HG03045 (cell line): ENCODE results near the gene TEK.
"Not testable (repeated sequence)": the region's sequence is repeated elsewhere in the genome, so short reads cannot be mapped to it uniquely, and the experiment has no call there.

Experiments used
- ATAC-seq: cut with Tn5 transposase; IDR thresholded peaks from one replicate; pipeline ENCODE4 v1.9.1; 2021; ENCODE audit warnings: mild to moderate bottlenecking, moderate library complexity; ENCODE audit not compliant: unreplicated experiment

Gene TEK

GRCh38 chr9:27108981-27109541, at the start of gene TEK:
Gene TEK (plus strand): TSS chr9:27109225. CDS start chr9:27109591, 366 bp downstream.
- ATAC-seq, result no peak

DNA sequence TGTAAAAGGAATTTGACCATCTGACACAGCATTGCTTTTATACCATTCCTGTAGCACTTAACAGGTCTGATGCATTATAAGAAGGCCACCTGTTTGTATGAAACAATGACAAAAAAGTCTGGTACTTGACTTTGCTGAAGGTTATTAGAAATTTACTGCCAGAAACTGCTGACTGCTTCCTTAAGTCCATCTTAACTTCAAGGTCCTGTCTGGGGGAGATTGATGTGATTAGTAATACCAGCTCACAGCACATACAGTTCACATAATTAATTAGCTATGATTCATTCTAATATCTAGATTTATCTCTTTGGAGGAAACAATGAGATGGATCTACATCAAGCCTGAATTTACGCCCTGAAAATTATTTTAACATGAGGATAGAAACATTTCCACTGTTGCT, 49.6 kb upstream of the TEK start:
- ATAC-seq, result no peak

DNA sequence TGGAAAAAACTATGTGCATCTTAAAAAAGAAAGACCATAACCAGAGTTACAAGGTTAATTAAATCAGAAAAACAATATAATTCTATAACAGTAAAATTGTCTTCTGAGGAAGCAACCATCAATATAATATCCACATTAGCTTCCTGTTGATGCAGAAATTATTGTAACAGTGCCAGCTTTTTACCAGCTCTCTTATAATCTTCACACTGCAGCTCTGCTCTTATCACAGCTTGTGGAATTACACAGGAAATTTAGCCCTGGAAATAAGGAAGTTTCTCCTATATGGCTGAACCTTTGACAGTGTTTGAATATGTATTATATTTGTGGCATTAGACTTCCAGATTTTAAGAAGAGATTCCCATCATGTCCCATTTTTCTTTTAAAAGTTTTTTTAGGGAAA, 49.1 kb upstream of the TEK start:
- ATAC-seq, result no peak

DNA sequence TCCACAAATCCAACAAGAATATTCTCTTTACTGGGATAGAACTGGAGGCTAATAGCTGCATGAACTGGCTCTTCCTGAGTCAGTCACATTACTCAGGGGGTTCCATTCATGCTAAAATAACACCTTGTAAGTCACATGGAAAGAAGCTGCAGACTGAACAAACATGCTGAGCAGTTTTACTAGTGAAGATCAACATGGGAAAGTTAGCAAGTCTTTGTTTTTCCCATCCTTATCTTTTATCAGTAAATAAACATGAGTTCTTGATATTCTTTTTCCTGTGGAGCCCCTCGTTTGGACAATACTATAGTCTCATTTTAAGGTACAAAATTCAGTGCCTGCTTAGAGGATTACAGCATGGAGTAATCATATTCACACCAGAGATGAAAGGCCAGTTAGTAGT, 43.7 kb upstream of the TEK start:
- no peak for ATAC-seq

DNA sequence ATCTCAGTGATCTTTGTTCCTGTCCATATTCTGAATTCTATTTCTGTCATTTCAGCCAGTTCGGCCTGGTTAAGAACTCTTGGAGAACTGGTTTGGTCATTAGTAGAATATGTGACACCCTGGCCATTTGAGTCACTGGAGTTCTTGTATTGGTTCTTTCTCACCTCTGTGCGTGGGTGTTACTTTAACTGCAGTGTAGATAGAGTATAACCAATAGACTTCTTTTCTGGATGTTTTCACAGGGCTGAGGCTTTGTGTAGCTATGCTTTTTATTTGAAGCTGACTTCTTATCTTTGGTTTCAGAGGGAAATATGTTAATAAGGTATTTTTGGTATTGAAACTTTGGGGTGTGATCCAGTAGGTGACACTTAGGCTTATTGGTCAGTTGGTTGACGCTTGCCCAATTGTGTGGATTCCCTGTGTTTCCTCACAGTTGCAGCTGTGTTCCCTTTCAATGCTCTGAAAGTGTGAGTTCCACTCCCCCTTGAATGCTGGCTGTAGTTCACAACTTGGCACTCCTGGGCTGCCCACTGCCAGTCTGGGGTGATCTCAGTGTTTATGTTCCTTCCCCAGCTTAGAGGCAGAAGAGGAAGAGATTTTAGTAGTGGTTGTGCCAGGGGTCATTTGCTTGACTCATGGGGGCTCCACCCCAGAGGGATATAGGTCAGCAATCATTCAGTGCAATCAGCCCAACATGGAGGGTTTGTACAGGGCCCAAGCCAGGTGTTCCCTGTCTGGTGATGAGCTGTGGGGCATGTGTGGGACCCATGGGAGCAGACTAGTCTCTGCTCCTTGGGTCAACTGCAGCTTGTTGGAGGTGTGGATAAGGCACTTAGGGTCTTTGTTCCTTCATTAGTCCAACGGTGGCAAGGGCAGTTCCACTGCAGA, 34.9 kb upstream of the TEK start:
- no peak for ATAC-seq

GRCh38 chr9:27078685-27079084, 30.3 kb upstream of the TEK start:
- no peak for ATAC-seq

- ATAC-seq, result no peak
These were observed 23.6 kb upstream of the TEK start for GRCh38 chr9:27085456-27085855.

DNA sequence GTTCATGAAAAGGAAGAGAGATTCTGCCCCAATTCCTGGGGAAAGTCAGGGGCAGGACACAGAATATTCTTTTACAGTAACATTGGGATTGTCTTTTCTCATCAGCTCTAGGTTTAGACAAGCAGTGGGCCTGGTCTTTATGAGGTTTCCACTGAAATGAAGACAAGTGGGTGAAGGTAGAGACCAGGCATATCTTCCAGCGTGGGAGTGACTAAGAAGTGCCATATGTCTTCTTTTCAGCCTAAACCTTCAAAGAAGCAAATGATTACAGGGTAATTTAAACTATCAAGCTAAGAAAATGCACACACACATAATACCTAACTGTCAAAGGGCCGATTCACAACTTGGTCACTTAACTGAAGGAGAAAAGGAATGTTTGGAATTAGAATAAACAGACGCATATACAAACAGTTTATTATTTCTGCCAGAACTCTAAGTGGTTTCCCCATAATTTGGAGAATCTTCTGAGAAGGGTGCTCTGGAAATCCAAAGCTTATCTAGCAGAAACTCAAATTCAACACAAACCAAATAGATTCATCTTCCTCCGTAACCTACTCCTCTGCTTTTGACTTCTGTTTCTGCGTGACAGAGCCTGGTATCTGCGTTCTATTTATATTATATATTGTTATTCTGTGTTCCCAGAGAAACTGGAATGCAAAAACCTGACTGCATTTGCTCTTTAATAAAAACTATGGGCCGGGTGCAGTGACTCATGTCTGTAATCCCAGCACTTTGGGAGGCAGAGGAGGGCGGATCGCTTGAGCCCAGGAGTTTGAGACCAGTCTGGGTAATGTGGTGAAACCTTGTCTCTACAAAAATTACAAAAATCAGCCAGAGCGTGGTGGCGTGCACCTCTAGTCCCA, 22.0 kb upstream of the TEK start:
- no peak for ATAC-seq

DNA sequence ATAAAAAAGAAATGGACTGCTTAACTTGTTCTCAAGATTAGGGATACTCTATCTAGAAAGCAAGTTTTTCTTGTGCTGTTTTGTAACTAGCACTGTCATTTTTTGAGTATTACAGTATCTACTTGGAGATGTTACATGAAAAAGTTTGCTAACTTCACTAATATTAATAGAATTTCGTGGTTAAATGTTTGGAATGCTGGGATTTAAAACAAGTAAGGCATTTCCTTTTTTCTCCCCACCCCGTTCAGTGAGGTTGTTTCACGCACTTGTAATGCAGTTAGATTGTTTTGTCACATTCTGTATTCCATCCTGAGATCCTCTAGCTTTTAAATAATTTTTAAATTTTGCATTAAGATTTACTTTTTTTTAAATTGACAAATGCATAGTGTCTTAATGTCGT, 20.0 kb upstream of the TEK start:
- no peak for ATAC-seq

DNA sequence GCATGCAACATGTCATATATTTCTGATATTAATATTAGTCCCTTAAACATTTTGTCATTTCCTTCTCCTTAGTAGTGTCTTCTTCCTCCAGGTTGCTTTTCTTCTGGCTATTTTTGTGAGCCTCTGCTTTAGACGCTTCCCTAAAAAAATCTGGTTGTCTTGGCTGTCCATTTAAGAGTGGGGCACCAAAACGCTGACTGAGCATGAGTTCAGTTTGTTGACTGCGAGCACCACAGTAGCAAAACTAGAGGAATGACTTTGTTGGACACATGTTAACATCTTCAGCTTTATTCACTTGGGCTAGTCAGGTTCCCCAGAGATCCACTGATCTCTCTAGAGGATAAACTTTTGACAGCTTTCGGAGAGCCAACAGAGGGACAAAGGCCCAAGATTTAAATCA, 19.3 kb upstream of the TEK start:
- no peak for ATAC-seq

GRCh38 chr9:27090231-27090630, 18.8 kb upstream of the TEK start:
- ATAC-seq, result no peak

DNA sequence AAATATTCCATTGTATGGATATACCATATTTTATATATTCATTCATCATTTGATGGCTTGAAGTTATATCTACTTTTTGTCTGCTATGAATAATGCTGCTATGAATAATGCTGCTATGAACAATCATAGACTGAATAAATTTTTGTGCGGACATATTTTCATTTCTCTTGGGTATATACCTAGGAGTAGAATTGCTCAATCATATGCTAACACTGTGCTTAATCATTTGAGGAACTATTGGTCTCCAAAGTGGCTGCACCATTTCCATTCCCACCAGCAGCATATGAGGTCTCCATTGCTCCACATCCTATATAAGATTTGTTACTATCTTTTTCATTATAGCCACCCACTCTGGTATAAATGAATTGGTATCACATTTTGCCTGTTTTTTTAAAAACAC, 18.3 kb upstream of the TEK start:
- no peak for ATAC-seq

GRCh38 chr9:27092496-27092895, 16.5 kb upstream of the TEK start:
- not testable (repeated sequence) for ATAC-seq

DNA sequence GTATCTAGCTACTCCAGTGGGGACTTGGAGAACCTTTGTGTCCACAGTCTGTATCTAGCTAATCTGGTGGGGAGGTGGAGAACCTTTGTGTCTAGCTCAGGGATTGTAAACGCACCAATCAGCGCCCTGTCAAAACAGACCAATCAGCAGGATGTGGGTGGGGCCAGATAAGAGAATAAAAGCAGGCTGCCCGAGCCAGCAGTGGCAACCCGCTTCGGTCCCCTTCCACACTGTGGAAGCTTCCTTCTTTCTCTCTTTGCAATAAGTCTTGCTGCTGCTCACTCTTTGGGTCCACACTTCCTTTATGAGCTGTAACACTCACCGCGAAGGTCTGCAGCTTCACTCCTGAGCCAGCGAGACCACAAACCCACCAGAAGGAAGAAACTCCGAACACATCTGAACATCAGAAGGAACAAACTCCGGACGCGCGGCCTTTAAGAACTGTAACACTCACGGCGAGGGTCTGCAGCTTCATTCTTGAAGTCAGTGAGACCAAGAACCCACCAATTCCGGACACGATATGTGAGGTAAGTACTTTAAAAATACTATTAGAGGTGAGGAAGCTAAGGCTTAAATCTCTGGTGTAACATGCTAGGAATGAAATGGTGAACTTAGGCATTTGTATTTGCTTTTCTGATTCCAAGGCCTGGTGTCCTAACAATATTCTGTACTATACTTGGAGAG, 15.5 kb upstream of the TEK start:
- ATAC-seq, result not testable (repeated sequence)

DNA sequence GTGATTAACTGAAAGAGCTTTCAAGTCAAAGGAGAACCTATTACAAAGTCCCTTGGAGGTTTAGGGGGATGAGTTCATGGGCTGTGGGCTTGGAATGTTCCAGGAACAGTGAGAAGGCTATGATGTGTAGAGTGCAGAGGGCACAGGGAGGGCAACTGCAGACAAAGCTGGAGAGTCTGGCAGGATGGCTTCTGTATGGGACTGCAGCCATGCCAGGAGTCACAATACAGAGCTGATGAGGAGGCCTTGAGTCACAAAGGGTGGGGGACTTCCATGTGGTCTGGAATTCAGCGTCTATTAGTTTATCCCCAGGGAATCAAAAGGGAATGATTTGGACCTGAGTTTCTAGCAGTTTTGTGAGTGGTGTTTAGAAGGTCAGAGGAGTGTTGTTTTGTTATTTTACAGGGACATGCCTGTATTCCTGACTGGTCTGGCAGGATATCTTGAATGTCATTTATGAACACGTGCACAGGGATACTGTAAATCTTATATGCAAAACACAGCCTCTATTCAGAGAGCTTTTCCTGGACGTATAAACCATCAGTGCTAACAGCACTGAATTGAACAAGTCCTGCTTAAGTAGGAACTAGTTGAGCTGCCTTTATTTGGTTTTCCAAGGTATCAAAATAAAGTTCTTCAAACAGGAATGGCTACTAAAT, 14.3 kb upstream of the TEK start:
- ATAC-seq, result no peak

GRCh38 chr9:27107241-27107640, 1.8 kb upstream of the TEK start:
- no peak for ATAC-seq

GRCh38 chr9:27109621-27110020, 596 bp downstream of the TEK start:
- ATAC-seq, result no peak

DNA sequence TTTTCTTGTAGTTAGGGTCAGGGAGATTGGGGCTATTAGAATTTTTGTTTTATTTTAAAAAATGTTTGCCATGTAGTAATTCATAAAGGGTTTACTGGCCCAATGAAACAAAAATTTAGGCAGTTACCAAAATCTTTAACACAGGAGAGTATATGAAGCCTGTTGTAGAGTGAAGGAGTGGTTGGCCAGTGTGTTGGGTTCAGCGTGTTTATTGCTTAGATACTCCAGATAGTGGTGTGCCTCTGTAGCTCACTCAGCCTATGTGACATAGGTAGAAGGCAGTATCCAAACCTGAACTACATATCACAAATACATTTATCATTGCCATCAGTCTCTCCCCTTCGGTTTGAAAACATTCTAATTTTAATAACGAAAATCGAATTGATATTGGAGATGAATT, 1.2 kb downstream of the TEK start:
- no peak for ATAC-seq

DNA sequence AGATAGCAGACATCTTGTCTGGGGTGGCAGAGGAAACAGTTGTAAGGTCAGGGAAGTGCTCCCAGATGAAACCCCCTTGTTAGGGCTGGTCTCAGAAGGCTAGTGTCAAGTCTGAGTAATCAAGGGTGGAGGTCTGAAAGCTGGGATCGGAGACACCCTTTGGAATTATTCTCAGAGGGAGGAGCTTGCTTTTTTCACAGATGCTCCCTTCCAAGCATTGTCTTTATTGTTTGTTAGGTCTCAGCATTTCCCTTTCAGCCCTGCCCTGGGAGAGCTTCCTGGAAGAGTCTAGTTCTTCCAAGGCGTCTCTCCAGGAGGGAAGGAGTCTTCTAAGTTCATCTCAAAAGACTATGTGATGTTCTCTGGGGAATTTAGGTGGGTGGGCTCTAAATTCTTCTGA, 3.2 kb downstream of the TEK start:
- no peak for ATAC-seq

GRCh38 chr9:27117489-27118135, 8.6 kb downstream of the TEK start:
- no peak for ATAC-seq
